DMS 273 (cell line): ENCODE results near the gene PLIN5.
"Not testable (repeated sequence)": the region's sequence is repeated elsewhere in the genome, so short reads cannot be mapped to it uniquely, and the experiment has no call there.

ENCODE experiments used
- DNase-seq: peaks from one replicate; lab custom pipeline; 2025; ENCODE audit not compliant: unreplicated experiment; lab: John Stamatoyannopoulos, UW

PLIN5 gene

DNA sequence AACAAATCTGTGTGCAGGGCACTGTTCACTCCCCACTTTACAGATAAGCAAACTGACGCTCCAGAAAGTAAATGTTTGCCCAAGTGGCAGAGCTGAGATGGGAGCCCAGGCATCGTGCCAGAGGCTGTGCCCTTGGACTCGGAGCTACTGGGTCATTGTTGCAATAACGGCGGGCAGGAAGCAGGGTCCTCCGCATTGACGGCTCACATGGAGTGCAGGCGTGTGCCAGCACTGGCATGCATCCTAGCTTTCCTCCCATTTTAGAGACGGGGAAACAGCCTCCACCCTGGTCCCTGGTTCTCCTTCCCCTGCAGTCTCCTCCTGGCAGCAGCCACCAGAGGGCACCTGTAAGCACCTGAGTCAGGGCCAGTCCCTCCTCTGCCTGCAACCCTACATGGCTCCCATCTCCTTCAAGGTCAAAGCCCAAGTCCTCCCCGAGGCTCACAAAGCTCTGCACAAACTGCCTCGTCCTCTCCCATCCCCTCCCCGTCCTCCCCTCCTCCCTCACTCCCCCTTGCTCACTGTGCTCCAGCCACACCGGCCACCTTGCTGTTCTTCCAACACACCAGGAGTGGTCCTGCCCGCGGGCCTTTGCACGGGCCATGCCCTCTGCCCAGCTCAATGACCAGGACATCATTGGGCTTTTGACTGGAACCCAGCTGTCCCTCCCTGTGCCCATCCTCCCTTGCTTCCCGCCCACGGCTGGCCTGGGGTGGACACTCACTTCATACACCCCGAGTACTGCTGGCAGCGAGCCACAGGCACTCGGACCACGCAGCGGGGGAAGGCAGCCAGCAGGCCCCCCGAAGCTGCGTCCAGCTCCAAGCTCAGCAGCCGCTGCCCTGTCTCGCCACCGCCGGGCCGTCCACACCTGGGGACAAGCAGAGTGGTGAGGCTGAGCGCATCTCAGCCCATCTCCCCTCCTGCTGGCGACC is 12.5 kb upstream of the PLIN5 start:
- peak; percentile 52 for DNase-seq

DNA sequence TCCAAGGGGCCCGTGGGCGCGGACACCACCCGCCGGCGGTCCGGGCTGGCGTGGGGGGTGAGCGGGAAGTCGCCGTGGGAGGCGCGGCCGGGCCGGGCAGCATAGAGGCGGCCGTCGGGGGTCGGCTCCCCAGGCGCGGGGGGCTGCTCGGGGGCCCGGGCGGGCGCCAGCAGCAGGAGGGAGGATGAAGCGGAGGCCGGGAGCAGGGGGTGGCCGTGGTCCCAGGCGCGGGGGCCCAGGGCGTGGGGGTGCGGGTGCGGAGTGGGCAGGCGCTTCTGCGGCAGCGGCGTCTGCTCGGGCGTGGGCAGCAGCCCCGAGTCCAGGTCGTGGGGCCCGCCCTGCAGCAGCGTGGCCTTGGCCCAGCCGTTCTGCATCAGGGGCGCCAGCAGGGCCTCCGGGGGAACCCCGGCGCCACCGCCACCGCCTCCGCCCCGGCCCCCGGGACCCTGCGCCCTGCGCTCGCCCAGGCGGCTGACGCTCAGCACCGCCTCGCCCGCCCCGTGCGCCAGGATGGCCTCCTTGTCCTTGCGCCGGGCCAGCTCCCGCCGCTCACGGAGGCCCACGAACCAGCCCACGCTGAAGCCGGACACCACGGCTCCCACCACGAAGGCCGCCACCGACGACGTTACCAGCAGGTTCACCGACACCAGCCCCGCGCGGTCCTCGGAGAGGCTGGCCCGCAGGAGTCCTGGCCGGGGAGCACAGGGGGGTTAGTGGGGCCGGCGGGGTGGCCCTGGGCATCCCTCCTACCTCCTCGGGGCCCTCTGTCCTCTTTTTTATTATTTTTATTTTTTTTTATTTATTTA is 9.0 kb upstream of the PLIN5 start:
- no peak for DNase-seq

DNA sequence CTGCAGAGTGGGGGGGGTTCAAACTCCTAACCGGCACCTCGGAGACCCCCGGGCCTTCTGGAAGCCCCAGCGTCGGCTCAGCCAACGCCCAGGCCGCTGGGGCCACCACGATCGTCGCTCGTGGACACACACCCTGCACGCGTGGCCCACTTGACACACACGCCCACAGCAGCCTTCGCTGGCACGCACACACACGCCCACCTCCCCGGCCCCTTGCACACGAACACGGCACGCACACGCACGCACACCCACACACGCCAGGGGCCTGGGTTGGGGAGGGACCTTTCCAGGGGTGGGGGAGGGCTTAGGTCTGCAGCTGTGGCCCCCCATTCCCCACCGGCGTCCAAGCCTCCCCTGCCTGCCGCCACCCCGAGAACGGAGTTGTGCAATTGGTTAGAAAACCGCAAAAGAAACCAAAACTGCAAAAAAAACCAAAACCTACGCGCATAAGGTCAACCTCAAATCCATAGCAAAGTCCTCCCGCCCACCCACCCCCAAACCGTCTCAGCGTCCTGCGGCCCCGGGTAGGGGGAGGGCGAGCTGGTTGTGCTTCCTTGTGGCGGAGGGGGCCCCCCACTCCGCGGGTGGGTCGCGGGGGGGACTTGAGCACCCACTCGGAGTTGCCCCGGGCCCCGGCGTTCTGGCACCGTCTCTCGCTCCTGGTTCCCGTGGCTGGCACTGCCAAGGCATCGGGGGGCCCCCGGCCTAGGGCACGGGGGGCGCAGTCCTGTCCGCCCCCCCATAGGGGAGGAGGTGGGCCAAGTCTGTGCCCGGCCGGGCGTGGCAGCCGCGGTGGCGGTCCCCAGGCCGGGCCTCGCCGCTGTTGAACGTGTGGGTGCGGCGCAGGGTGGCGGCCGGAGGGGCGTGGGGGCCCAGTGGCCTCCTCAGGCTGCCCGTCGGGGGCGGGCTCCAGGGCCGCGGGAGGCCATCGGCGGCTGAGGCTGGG is 8.1 kb upstream of the PLIN5 start:
- no peak for DNase-seq

DNA sequence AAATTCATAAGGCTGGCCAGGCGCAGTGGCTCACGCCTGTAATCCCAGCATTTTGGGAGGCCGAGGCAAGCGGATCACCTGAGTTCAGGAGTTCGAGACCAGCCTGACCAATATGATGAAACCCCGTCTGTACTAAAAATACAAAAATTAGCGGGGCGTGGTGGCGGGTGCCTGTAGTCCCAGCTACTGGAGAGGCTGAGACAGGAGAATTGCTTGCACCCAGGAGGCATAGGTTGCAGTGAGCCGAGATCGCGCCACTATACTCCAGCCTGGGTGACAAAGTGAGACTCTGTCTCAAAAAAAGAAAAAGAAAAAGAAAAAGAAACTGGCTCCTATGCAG is 6.8 kb upstream of the PLIN5 start:
- DNase-seq, result not testable (repeated sequence)

DNA sequence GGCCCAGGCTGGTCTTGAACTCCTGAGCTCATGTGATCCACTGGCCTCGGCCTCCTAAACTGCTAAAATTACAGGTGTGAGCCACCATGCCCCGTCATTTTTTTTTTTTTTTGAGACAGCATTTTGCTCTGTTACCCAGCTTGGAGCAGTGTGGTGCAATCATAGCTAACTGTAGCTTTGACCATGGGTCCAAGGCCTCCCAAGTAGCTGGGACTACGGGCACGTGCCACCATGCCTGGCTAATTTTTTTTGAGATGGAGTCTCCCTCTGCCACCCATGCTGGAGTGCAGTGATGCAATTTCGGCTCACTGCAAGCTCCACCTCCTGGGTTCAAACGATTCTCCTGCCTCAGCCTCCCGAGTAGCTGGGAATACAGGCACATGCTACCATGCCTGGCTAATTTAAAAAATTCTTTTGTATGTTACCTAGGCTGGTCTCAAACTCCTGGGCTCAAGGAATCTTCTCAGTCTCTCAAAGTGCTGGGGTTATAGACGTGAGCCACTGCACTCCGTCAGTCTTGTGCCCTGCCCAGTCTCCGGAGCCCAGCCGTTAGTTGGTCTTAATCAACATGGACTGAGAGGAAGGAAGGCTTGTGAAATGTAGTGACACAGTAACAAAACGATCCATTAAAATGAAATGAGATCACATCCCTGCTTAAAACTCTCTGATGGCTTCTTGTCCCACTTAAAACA is 6.2 kb upstream of the PLIN5 start:
- DNase-seq, result no peak

DNA sequence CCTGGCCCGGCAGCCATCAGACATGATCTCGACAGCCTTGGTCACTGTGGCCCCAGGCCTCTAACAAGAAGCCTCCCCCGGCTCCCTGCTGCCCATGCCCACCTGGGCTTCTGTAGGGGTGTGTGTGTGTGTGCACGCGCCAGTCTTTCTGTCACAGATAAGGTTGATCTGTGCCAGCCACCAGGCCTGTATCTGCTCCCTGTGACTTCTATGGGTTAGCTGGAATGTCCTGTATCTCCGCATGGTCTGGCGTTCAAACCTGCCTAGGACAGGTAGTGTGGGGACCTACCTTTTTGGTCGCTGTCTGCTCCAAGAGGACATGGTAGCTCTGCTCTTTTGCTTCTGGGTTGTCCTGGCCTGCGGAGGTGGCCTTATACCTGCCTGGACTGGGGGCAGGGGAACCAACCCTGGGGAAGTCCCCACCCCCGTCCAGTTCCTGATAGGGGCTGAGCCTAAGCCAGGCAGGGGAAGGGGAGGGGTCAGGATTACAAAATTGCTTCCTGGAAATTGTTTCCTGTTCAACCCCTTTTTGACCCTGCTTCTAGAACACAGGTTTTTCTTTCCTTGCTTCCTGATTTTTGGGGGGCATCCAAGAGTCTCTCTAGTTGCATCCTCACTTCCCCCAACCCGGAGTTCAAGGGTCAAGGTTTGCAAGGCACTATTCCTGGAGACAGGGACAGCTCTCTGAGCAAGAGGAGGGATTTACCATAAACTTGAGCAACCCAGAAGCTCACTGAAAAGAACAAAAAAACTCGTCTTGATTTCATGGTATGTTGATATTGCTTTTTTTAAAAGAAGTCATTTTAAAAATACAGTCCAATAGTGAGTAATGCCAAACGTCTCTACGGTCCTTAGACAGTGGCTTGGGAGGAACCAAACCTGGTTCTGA is 4.9 kb upstream of the PLIN5 start, which contains the start of gene LRG1:
Gene LRG1, minus strand, starts transcription at position 344 of the 889 bp plus-strand sequence. Its CDS starts 23 bp downstream, at position 321.
- DNase-seq, result no peak

DNA sequence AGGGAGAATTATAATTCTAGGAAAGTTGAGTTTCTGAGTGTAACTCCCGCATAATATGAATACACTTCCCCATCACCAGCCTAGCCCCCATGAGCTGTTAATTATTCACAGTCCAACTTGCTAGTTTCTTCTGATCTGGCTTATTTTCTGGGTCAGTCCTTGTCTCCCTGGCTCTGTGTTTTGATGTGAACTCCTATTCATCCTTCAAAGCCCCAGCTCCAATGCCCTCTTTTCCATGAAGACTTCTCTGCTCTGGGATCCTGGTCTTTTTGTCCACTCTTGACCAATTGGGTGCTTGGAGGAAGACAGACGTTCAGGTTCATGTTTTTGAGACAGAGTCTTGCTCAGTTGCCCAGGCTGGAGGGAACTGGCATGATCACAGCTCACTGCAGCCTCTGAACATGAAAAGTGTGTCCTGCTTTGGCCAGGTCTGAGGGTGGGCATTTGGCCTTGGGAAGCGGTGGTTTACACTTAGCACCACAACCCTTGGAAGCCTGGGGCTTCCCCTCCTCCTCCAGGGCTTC is 4.2 kb upstream of the PLIN5 start:
- no peak for DNase-seq

DNA sequence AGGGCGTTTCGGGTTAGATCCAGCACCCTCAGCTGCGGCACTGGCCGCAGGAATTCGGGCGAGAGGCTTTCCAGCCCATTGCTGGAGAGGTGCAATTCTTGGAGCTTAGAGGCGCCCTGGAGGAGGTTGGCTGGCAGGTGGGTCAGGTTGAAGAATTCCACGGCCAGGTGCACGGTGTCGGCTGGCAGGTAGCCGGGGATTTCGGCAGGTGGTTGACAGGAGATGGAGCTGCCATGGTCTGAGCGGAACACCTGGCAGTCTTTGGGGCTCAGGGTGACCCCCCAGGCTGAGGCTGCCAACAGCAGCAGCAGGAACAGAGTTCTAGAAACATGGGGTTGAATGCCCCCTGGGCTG is 3.6 kb upstream of the PLIN5 start:
- DNase-seq, result no peak

DNA sequence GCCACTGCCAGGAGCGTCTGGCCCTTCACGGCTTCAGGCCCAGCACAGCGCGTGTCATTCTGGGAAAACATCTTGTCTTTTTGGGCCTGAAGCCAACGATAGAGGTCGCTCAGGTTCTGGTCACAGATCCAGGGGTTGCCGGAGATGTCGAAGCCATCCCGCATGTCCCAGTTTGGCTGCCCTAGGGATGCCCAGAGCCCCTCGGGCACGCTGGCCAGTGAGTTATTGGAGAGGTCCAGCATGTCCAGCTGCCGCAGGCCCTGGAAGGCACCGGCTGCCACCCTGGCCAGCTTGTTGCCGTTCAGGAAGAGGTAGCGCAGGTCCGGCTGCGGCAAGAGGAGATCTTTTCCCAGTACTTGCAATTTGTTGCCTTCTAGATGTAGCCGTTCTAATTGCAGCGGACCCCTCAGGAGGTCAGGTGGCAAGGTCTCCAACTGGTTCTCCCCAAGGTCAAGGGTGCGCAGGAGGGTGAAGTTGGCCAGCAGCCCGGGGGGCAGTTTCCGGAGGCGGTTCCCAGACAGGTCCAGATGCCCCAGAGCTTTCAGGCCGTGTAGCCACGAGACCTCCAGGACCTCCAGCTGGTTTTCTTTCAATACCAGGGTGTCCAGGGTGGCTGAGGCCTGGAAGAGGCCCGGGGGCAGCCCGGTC is 3.1 kb upstream of the PLIN5 start:
- DNase-seq, result peak; percentile 70

DNA sequence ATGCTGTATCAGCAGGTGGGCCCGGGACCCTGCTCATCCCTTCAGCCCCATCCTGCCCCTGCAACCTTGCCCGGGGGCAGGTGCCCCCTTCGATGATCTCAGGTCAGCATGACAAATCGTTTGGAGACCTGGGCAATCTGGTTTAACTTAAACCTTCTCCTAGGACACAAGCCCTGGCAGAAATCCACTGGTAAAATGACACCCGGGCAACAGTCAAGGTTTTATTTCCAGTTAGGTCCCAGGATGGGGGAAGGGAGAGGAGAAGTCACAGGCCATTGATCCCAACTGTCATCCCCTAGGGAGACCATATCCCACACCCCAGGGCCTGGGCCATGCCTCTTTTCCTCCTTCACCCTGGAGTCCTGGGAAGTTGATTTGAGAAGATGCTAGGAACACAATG is 1.8 kb upstream of the PLIN5 start:
- DNase-seq, result peak; percentile 38

DNA sequence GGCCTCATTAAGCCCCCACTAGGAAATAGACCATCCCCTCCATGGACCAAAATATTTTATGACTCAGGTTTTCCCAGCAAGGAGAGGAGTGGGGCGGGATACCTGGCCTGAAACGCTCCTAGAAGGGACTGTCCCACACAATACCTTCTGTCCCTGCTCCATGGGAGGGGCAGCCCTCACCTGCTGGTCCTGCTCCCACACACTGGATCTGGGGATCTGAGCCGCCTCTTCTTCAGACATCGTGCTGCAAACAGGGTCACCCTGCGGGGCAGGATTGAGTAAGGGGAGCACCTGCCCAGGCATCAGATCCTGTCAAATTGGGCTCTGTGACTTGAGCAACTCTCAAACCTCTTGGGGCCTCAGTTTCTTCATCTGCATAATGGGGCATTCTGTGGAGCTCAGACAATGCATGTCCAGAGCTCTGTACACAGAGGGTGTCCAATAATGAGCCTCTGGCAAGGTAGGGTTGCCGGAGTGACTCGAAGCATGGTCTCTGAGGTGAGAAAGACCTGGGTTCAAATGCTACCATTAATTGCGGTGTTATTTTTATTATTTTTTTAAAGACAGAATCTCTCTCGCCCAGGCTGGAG is 1.1 kb downstream of the PLIN5 start:
- no peak for DNase-seq

DNA sequence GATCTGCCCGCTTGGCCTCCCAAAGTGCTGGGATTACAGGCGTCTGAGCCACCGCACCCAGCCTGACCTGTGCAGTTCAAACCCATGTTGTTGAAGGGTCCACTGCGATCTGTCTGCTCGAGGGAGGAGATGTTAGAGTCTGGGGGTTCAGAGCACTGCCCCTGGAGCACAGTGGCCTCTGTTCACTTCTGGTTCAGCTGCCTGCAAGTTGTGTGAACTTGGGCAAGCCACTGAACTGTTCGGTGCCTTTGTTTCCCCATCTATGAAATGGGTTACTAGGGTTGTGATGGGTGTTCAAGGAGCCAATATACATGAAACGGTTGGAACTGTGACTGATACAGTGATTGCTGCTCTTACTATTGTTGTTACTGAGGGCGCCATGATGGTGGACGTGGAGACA is 1.7 kb downstream of the PLIN5 start:
- no peak for DNase-seq

DNA sequence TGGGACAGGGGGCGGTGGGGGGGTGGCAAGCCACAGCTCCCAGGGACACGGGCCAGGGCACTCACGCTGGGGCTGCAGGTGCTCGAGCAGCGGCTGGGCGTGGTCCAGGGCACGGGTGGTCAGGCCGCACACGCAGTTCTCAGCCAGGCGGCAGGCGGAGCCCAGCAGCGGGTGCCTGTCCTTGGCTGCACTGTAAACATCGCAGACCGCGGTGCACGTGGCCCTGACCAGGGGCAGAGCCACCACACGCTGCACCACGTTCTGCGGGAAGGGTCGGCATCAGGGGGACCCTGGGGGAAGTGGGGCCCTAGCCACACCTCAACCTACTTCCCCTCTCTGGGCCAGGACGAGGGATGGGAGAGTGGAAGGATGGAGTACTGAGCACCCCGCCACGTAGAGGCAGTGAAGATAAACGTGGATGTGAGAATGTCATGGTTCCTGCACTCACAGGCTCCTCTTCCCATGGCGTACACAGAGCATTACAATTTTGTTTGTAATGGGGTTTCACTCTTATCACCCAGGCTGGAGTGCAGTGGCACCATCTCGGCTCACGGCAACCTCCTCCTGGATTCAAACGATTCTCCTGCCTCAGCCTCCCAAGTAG is 3.4 kb downstream of the PLIN5 start:
- DNase-seq, result no peak

DNA sequence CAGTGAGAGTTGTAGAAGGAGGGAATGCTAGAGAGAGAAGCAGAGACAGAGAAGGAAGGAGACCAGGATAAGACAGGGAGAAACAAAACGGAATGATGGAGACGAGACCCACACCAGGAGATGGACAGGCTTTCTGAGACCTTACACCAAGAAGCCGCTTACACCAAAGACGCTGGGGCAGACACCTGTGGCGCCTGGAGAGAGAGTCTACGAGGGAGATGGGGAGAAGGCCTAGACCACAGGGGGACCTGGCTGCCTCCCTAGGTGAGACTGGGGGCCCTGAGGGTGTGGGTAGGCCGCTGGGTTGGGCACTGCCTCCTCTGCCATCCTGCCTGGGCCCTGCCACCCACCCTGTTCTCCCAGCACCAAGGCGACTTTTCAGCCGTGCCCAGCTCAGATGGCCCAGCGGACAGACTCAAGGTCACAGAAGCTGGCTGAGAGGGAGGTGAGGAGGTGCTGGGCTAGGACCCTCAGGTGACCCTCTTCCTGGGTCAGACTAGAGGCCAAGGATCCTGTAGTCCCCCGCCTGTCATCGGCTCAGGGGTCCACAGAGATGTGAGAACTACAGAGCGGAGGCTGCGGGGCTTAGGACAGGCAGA is 5.0 kb downstream of the PLIN5 start:
- DNase-seq, result no peak

DNA sequence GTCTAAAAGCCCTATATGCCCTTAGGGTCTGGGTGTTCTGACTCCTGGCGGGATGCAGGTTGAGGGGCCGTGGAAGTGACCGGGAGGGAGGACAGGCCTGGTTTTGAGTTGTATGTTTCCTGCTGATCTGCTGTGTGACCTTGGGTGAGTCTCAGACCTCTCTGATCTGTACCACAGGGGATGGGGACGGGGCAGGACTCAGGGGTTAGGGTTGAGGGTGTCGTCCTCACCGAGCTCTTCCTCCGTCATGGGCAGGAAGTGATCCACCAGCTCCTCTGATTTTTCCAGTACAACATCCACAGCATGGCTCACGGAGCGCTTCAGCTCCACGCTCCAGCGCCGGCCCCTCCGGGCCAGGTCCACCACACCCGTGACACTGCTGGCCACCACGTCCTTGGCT is 6.2 kb downstream of the PLIN5 start:
- DNase-seq, result no peak

DNA sequence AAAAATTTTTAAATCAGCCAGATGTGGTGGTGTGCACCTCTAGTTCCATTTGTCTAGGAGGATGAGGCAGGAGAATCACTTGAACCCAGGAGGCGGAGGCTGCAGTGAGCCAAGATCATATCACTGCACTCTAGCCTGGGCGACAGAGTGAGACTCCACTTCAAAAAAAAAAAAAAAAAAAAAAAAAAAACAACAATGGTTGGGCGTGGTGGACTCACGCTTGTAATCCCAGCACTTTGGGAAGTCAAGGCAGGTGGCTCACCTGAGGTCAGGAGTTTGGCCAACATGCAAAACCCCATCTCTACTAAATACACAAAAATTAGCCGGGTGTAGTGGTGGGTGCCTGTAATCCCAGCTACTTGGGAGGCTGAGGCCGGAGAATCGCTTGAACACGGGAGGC is 7.6 kb downstream of the PLIN5 start:
- DNase-seq, result not testable (repeated sequence)

DNA sequence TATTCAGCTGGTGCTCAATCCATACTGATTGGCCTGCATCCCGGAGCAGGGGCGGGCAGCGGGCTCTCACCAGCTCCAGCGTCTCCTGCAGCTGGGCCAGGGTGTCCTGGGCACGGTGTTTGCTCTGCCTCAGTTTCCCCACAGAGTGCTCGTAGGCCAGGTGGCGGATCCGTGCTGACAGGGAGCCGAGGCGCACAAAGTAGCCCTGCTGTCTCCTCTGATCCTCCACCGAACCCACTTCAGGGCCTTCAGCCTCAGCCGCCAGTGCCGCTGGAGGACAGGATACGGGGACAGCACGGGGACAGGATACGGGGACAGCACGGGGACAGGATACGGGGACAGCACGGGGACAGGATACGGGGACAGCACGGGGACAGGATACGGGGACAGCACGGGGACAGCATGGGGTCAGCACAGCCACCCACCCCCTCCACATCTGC is 9.4 kb downstream of the PLIN5 start:
- DNase-seq, result no peak
